HG03432 (cell line): Measurements from ENCODE around the gene CCDC182.

Source experiments
- ATAC-seq: cut with Tn5 transposase; IDR thresholded peaks from one replicate; pipeline ENCODE4 v1.9.1; 2021; ENCODE audit warnings: mild to moderate bottlenecking, moderate library complexity; ENCODE audit not compliant: unreplicated experiment

Gene CCDC182

DNA sequence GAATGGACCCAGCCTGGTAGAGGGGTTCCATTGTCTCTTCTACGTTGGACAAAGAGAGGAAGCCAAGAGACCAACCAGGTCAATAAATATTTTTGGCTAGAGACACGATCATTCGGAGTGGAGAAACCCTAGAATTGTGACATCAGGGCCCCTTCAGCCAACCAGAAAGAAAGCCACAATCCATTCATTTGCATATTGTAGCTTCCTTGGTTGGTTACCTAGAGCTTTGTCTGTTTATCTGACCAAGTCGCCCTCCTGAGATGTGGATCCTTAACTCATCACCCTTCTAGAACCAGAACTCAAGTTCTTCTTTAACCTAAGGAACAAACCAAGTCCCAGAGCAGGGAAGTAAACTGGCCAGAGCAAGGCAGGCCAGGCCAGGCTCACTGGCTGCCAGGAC lies at the start of gene CCDC182:
Gene CCDC182, minus strand, starts transcription at position 58 of the 400 bp plus-strand sequence. Its CDS starts 27 bp downstream, at position 31.
- ATAC-seq: no peak

- no peak for ATAC-seq
These were observed 49.7 kb upstream of the CCDC182 start for GRCh38 chr17:57794841-57795240.

DNA sequence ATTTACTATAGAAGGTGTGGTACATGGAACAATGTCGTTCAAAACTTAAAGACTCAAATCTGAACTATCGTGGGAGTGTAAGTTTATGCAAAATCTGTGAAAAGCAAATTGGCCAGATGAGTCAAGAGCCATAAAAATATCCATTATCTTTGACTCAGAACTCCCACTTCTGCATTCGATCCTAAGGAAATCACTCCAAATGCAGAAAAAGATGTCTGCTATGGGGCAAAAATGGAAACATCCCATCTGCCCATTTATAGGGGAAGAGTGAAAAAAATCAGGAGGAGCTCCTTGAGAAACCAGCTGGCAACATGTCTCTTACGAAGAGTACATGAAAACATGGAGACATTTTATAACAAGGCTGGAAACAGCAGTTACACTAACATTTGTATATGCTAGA lies 43.6 kb upstream of the CCDC182 start:
- ATAC-seq: no peak

GRCh38 chr17:57785022-57785421 lies 39.9 kb upstream of the CCDC182 start:
- ATAC-seq: no peak

GRCh38 chr17:57784226-57784895 lies 39.3 kb upstream of the CCDC182 start:
- no peak for ATAC-seq

- ATAC-seq: no peak
These were observed 38.2 kb upstream of the CCDC182 start for GRCh38 chr17:57783338-57783742.

DNA sequence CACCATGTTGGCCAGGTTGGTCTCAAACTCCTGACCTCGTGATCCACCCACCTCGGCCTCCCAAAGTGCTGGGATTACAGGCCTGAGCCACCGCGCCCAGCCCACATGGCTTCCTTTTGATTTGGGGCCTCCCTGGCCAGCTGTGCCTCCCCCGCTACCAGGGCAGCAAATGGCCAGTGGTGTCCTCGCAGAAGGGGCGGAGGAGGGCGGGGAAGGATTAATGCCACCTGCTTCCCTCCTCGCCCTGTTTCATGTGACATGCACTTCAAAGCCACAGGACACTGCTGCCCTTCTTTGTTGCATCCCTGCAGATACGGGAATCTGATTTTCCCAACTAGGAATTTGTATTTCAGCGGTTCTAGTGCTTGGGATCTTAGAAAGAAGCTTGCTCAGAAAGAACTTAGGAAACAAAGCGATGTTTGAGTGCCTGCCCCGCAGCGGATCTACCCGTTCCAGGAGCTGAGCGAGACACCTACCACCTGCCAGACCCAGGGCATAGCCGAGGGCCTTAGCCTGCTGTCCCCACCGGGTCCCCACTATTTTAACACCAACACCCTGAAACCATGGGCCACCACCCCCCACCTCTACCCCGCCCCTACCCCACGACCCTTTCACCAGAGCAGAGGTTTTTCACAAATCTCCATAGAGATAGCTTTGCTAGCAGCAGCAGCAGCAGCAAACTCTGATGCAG lies 37.7 kb upstream of the CCDC182 start:
- no peak for ATAC-seq

GRCh38 chr17:57782062-57782490 lies 37.0 kb upstream of the CCDC182 start:
- no peak for ATAC-seq

GRCh38 chr17:57781386-57782061 lies 36.4 kb upstream of the CCDC182 start:
- ATAC-seq: no peak

DNA sequence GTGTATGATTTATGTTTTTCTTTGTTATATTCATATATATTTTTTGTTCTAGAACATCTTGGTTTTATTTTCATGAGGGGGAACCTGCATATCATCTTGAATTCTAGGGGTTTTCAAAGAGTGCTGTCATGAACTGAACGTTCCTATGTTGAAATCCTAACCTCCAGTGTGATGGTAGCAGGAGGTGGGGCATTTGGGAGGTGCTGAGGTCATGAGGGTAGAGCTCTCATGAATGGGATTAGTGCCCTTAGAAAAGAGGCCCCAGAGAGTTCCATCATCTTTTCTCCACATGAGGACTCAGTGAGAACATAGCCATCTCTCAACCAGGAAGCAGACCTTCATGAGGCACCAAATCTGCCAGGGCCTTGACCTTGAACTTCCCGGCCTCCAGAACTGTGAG lies 34.6 kb upstream of the CCDC182 start:
- no peak for ATAC-seq

- no peak for ATAC-seq
These were observed 33.2 kb upstream of the CCDC182 start for GRCh38 chr17:57778306-57778705.

- ATAC-seq: no peak
These were observed 31.3 kb upstream of the CCDC182 start for GRCh38 chr17:57776366-57776765.

DNA sequence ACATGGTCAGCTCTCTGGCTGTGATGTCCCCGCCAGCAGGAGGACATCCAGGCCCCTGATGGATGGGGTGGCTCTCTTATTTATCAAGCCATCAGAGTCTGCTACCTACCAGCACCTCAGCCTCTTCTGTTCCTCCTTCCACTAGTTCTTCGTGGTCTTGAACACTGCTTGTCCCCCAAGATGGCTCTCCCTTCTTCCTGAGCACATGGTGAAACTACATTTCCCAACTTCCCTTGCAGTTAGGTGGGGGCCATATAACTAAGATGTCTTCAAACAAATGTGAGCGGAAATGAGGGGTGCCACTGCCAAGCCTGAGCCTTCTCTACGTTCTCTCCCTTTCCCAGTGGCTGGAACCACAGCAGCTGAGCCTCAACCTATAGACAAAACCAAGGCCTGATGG lies 29.8 kb upstream of the CCDC182 start:
- ATAC-seq: no peak

- ATAC-seq: no peak
These were observed 28.5 kb upstream of the CCDC182 start for GRCh38 chr17:57773557-57773956.

- no peak for ATAC-seq
These were observed 27.7 kb upstream of the CCDC182 start for GRCh38 chr17:57772774-57773173.

DNA sequence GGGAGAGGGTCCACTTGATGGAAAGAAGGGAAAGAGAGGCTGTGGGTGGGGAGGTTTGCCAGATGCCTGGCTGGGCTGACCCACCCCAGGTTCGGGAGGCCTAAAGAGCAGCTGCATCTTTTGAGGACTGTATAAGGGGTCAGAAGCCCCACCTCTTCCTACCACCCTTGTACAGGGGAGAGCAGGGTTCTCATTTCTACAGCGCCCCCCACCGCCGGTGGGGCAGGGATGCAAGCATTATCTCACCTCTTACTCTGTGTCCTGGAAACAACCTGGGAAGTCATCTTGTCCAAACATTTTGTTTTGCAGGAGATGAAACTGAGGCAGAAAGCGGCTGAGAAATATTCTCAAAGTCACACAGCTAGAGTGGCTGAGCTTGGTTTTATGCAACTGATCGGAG lies 22.5 kb upstream of the CCDC182 start:
- ATAC-seq: no peak

- ATAC-seq: no peak
These were observed 21.3 kb upstream of the CCDC182 start for GRCh38 chr17:57766318-57766943.

GRCh38 chr17:57762452-57763395 lies 17.6 kb upstream of the CCDC182 start:
- ATAC-seq: no peak

GRCh38 chr17:57761887-57762286 lies 16.8 kb upstream of the CCDC182 start:
- ATAC-seq: no peak

GRCh38 chr17:57760046-57760445 lies 14.9 kb upstream of the CCDC182 start:
- no peak for ATAC-seq
